ENCODE measurements around the gene TNIP1.

DNA sequence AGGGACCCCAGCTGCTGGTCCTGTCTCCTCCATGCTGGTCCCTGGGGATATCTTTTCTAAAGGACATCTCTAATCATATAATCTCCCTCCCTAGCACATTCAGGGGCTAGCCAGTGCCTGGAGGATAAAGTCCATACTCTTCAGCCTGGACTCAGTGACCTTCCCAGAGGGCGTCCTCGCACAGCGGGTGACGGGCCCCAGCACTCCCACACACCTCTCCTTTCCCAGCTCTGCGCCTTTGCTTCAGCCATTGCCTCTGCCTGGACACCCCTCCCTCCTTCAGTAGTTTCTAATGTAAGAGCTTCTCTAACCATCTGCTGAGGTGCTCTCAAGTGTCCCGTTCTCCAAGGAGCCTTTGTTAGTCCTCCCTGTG, 15.2 kb upstream of the TNIP1 start:
- TF ChIP-seq POLR2AphosphoS5 (IDR thresholded peaks at IDR 0.05) (no peak), POLR2A (IDR thresholded peaks at IDR 0.05) (no peak), EP300 (IDR thresholded peaks at IDR 0.05) (no peak)
- TF ChIP-seq, protein P1, sequence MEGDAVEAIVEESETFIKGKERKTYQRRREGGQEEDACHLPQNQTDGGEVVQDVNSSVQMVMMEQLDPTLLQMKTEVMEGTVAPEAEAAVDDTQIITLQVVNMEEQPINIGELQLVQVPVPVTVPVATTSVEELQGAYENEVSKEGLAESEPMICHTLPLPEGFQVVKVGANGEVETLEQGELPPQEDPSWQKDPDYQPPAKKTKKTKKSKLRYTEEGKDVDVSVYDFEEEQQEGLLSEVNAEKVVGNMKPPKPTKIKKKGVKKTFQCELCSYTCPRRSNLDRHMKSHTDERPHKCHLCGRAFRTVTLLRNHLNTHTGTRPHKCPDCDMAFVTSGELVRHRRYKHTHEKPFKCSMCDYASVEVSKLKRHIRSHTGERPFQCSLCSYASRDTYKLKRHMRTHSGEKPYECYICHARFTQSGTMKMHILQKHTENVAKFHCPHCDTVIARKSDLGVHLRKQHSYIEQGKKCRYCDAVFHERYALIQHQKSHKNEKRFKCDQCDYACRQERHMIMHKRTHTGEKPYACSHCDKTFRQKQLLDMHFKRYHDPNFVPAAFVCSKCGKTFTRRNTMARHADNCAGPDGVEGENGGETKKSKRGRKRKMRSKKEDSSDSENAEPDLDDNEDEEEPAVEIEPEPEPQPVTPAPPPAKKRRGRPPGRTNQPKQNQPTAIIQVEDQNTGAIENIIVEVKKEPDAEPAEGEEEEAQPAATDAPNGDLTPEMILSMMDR (IDR thresholded peaks at IDR 0.05): no peak

Measured in stomach (tissue), 4 donors.